Measurements from ENCODE around the gene TAB3.

TAB3 gene

GRCh38 chrX:30887288-30887687 is 1.8 kb downstream of the TAB3 start:
- no peaks in the 10 kb centered on the region for H3K27me3 ChIP-seq
- H3K4me3 ChIP-seq (ENCODE audit: low read depth in 1 of 2, low read length in 1 of 2), result no peak overlapping the region
- no peak overlapping the region for H3K27ac ChIP-seq
- H3K36me3 ChIP-seq, result no peaks in the 10 kb centered on the region
- TF ChIP-seq CTCF (IDR thresholded peaks at IDR 0.05), result no peak
- peaks cover 8 to 18% of the 10 kb centered on the region in 2 experiments for H3K4me1 ChIP-seq (ENCODE audit: control insufficient read depth in 1 of 2, insufficient read depth in 1 of 2, low read depth in 1 of 2, low read length in 1 of 2)
- H3K9me3 ChIP-seq, result no peaks in the 10 kb centered on the region

- no peak overlapping the region for H3K4me3 ChIP-seq (ENCODE audit: low read depth in 1 of 2, low read length in 1 of 2)
- H3K36me3 ChIP-seq, result no peaks in the 10 kb centered on the region
- no peaks in the 10 kb centered on the region for H3K27me3 ChIP-seq
- H3K27ac ChIP-seq, result no peak overlapping the region
- H3K4me1 ChIP-seq (ENCODE audit: control insufficient read depth in 1 of 2, insufficient read depth in 1 of 2, low read depth in 1 of 2, low read length in 1 of 2), result peaks cover 8 to 18% of the 10 kb centered on the region in 2 experiments
- TF ChIP-seq CTCF (IDR thresholded peaks at IDR 0.05), result no peak
- no peaks in the 10 kb centered on the region for H3K9me3 ChIP-seq
Observed at GRCh38 chrX:30885136-30885535, 3.9 kb downstream of the TAB3 start.

- H3K27ac ChIP-seq, result no peak overlapping the region
- H3K4me1 ChIP-seq (ENCODE audit: control insufficient read depth in 1 of 2, insufficient read depth in 1 of 2, low read depth in 1 of 2, low read length in 1 of 2), result peaks cover 5% of the 10 kb centered on the region in 2 experiments
- no peak overlapping the region for H3K4me3 ChIP-seq (ENCODE audit: low read depth in 1 of 2, low read length in 1 of 2)
- no peaks in the 10 kb centered on the region for H3K9me3 ChIP-seq
- no peaks in the 10 kb centered on the region for H3K36me3 ChIP-seq
- TF ChIP-seq CTCF (IDR thresholded peaks at IDR 0.05), result no peak
- no peaks in the 10 kb centered on the region for H3K27me3 ChIP-seq
Observed at GRCh38 chrX:30883138-30883537, 5.9 kb downstream of the TAB3 start.

- H3K4me1 ChIP-seq (ENCODE audit: control insufficient read depth in 1 of 2, insufficient read depth in 1 of 2, low read depth in 1 of 2, low read length in 1 of 2), result no peaks in the 10 kb centered on the region
- TF ChIP-seq CTCF (IDR thresholded peaks at IDR 0.05), result no peak
Observed at GRCh38 chrX:30881797-30882196, 7.3 kb downstream of the TAB3 start.

GRCh38 chrX:30881390-30881789 is 7.7 kb downstream of the TAB3 start:
- H3K9me3 ChIP-seq, result no peaks in the 10 kb centered on the region
- H3K27ac ChIP-seq, result no peak overlapping the region
- H3K27me3 ChIP-seq, result no peaks in the 10 kb centered on the region
- no peaks in the 10 kb centered on the region for H3K4me1 ChIP-seq (ENCODE audit: control insufficient read depth in 1 of 2, insufficient read depth in 1 of 2, low read depth in 1 of 2, low read length in 1 of 2)
- TF ChIP-seq CTCF (IDR thresholded peaks at IDR 0.05), result no peak
- no peaks in the 10 kb centered on the region for H3K36me3 ChIP-seq
- H3K4me3 ChIP-seq (ENCODE audit: low read depth in 1 of 2, low read length in 1 of 2), result no peak overlapping the region

More at GRCh38 chrX:30881797-30882196, 7.3 kb downstream of the TAB3 start:
- no peaks in the 10 kb centered on the region for H3K27me3 ChIP-seq
- H3K9me3 ChIP-seq, result no peaks in the 10 kb centered on the region
- H3K27ac ChIP-seq, result no peak overlapping the region
- no peak overlapping the region for H3K4me3 ChIP-seq (ENCODE audit: low read depth in 1 of 2, low read length in 1 of 2)
- no peaks in the 10 kb centered on the region for H3K36me3 ChIP-seq

- no peak for TF ChIP-seq CTCF (IDR thresholded peaks at IDR 0.05)
- no peak overlapping the region for H3K27ac ChIP-seq
- no peaks in the 10 kb centered on the region for H3K36me3 ChIP-seq
- H3K9me3 ChIP-seq, result no peaks in the 10 kb centered on the region
- H3K4me1 ChIP-seq (ENCODE audit: control insufficient read depth in 1 of 2, insufficient read depth in 1 of 2, low read depth in 1 of 2, low read length in 1 of 2), result no peaks in the 10 kb centered on the region
- H3K4me3 ChIP-seq (ENCODE audit: low read depth in 1 of 2, low read length in 1 of 2), result no peak overlapping the region
- H3K27me3 ChIP-seq, result no peaks in the 10 kb centered on the region
Observed at GRCh38 chrX:30880058-30880457, 9.0 kb downstream of the TAB3 start.
